ENCODE data around the gene NCAM2. TPM values are rescaled to one million over a fixed set of nuclear protein-coding genes. Genes with fewer than 3 reads are reported as not detected.

Gene NCAM2
- total RNA-seq, 1 experiment from 2014 or later = not detected

GRCh38 chr21:21436012-21436534 lies 437.9 kb downstream of the NCAM2 start:
- peaks cover 26 to 31% of the 10 kb centered on the region in 2 experiments; a peak in 2 of 4 replicates for H3K9me3 ChIP-seq (ENCODE audit: control insufficient read depth in 1 of 2, insufficient read depth in 1 of 2, low read depth in 1 of 2, low read length in 2 of 2)
- intact Hi-C loops (cut with micrococcal nuclease) = no loop called here
- no peaks in the 10 kb centered on the region for H3K36me3 ChIP-seq (ENCODE audit: control insufficient read depth in 1 of 2, insufficient read depth in 2 of 2, low read length in 2 of 2)
- no TSS peak for BruUV-seq (replicated peaks)
- H3K79me2 ChIP-seq (ENCODE audit: insufficient read depth, low read length) = no peaks in the 10 kb centered on the region
- ATAC-seq = no peak
- DNase-seq (ENCODE audit: low read depth, low spot score) = no peak
- H2AFZ ChIP-seq (ENCODE audit: low read depth, low read length, poor library complexity, severe bottlenecking) = no peak overlapping the region
- CTCF ChIA-PET = no interaction called here
- H4K20me1 ChIP-seq (ENCODE audit: insufficient read depth) = no peaks in the 10 kb centered on the region
- POLR2A ChIA-PET = no interaction called here
- H3K4me1 ChIP-seq (ENCODE audit: control insufficient read depth in 1 of 2, insufficient read depth in 2 of 2, low read length in 2 of 2) = no peaks in the 10 kb centered on the region
- no peak overlapping the region for H3K4me3 ChIP-seq (replicated peaks in 1 of 2; ENCODE audit: low read depth in 1 of 2, low read length in 2 of 2)
- TF ChIP-seq TCF7L2 (IDR thresholded peaks at IDR 0.05; ENCODE audit: borderline replicate concordance, extremely low read depth, insufficient read depth, insufficient read length) (no peak), YY1 (IDR thresholded peaks at IDR 0.05; ENCODE audit: extremely low read depth, insufficient replicate concordance, low read depth, low read length) (no peak), ATF3 (IDR thresholded peaks at IDR 0.05) (no peak), EGR1 (IDR thresholded peaks at IDR 0.05; ENCODE audit: low read depth) (no peak), ELF1 (IDR thresholded peaks at IDR 0.05; ENCODE audit: borderline replicate concordance, low read depth) (no peak), FOSL1 (IDR thresholded peaks at IDR 0.05; ENCODE audit: low read depth) (no peak), SIN3A (IDR thresholded peaks at IDR 0.05; ENCODE audit: low read depth) (no peak), SRF (IDR thresholded peaks at IDR 0.05; ENCODE audit: low read depth) (no peak), ZFX (IDR thresholded peaks at IDR 0.05) (no peak), SP1 (IDR thresholded peaks at IDR 0.05; ENCODE audit: low read depth) (no peak), EZH2phosphoT487 (IDR thresholded peaks at IDR 0.05; ENCODE audit: borderline replicate concordance) (no peak), CEBPB (IDR thresholded peaks at IDR 0.05; ENCODE audit: low read depth) (no peak), JUND (IDR thresholded peaks at IDR 0.05) (no peak), ZNF274 (IDR thresholded peaks at IDR 0.05; ENCODE audit: low read depth, low read length) (no peak)
- TF ChIP-seq, protein P1, sequence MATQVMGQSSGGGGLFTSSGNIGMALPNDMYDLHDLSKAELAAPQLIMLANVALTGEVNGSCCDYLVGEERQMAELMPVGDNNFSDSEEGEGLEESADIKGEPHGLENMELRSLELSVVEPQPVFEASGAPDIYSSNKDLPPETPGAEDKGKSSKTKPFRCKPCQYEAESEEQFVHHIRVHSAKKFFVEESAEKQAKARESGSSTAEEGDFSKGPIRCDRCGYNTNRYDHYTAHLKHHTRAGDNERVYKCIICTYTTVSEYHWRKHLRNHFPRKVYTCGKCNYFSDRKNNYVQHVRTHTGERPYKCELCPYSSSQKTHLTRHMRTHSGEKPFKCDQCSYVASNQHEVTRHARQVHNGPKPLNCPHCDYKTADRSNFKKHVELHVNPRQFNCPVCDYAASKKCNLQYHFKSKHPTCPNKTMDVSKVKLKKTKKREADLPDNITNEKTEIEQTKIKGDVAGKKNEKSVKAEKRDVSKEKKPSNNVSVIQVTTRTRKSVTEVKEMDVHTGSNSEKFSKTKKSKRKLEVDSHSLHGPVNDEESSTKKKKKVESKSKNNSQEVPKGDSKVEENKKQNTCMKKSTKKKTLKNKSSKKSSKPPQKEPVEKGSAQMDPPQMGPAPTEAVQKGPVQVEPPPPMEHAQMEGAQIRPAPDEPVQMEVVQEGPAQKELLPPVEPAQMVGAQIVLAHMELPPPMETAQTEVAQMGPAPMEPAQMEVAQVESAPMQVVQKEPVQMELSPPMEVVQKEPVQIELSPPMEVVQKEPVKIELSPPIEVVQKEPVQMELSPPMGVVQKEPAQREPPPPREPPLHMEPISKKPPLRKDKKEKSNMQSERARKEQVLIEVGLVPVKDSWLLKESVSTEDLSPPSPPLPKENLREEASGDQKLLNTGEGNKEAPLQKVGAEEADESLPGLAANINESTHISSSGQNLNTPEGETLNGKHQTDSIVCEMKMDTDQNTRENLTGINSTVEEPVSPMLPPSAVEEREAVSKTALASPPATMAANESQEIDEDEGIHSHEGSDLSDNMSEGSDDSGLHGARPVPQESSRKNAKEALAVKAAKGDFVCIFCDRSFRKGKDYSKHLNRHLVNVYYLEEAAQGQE (IDR thresholded peaks at IDR 0.05; ENCODE audit: low read depth) = no peak
- TF ChIP-seq, protein P2, sequence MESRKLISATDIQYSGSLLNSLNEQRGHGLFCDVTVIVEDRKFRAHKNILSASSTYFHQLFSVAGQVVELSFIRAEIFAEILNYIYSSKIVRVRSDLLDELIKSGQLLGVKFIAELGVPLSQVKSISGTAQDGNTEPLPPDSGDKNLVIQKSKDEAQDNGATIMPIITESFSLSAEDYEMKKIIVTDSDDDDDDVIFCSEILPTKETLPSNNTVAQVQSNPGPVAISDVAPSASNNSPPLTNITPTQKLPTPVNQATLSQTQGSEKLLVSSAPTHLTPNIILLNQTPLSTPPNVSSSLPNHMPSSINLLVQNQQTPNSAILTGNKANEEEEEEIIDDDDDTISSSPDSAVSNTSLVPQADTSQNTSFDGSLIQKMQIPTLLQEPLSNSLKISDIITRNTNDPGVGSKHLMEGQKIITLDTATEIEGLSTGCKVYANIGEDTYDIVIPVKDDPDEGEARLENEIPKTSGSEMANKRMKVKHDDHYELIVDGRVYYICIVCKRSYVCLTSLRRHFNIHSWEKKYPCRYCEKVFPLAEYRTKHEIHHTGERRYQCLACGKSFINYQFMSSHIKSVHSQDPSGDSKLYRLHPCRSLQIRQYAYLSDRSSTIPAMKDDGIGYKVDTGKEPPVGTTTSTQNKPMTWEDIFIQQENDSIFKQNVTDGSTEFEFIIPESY (IDR thresholded peaks at IDR 0.05; ENCODE audit: extremely low read depth, insufficient replicate concordance, low read length) = no peak
- H3K4me2 ChIP-seq (ENCODE audit: low read length) = no peak overlapping the region
- RAD21 ChIA-PET (ENCODE audit: low non-redundant PET in 1 of 2, low total read pairs in 2 of 2, uncharacterized antibody in 2 of 2, unreplicated experiment in 2 of 2) = no interaction called here
- H3K27me3 ChIP-seq (ENCODE audit: insufficient read depth, low read length) = no peaks in the 10 kb centered on the region
- H3K9ac ChIP-seq (ENCODE audit: low read length) = no peak overlapping the region
- no peaks in the 10 kb centered on the region for H3K9me2 ChIP-seq (ENCODE audit: insufficient read depth)
- H3K27ac ChIP-seq (ENCODE audit: low read depth, low read length) = no peak overlapping the region

All from HCT116 (cell line).